Esophagus muscularis mucosa (tissue), 4 donors: ENCODE data around the gene PNMA8C. TPM values are rescaled to one million over a fixed set of nuclear protein-coding genes. Genes with fewer than 3 reads are reported as not detected.

ENCODE experiments used
- DNase-seq: peaks from one replicate; pipeline ENCODE4 v3.0.0-alpha.2; 2017; ENCODE audit errors: extremely low spot score
- H3K27ac ChIP-seq, 4 donors: fragments of 200-600 bp; sonication (generic); replicated peaks in 1 of 4; 1 replicate in 3 of 4; 2 replicates in 1 of 4; pipeline ENCODE4 v1.5.1; 2016 to 2019; ENCODE audit warnings: mild to moderate bottlenecking in 1 of 4
- H3K27me3 ChIP-seq, 4 donors: fragments of 200-600 bp; sonication (generic); one replicate each; pipeline versions ENCODE4 v1.5.1 to v1.6.0; 2016 to 2019
- H3K36me3 ChIP-seq, 4 donors: fragments of 200-600 bp; sonication (generic); one replicate each; pipeline ENCODE4 v1.5.1; 2016 to 2019
- H3K4me1 ChIP-seq, 4 donors: fragments of 200-600 bp; sonication (generic); one replicate each; pipeline ENCODE4 v1.5.1; 2016 to 2019
- H3K4me3 ChIP-seq, 4 donors: fragments of 200-600 bp; sonication (generic); 1 replicate in 2 of 4; 2 replicates in 2 of 4; pipeline ENCODE4 v1.5.1; 2016 to 2019; ENCODE audit warnings: mild to moderate bottlenecking in 4 of 4, moderate library complexity in 1 of 4
- H3K9me3 ChIP-seq, 4 donors: fragments of 200-600 bp; sonication (generic); 1 replicate in 3 of 4; 2 replicates in 1 of 4; pipeline ENCODE4 v1.5.1; 2016 to 2019
- EP300 ChIP-seq: sonication (generic); formaldehyde crosslinking; IDR thresholded peaks from one replicate; pipeline ENCODE4 v1.6.1; 2017; ENCODE audit warnings: antibody characterized with exemption
- POLR2A ChIP-seq: fragments of 450-650 bp; IDR thresholded peaks from one replicate; pipeline ENCODE4 v1.6.1; 2017; ENCODE audit warnings: antibody characterized with exemption, moderate library complexity, mild to moderate bottlenecking, low read depth
- POLR2AphosphoS5 ChIP-seq, 2 donors: sonication (generic); formaldehyde crosslinking; IDR thresholded peaks; one replicate each; pipeline ENCODE4 v1.6.1; 2017; ENCODE audit warnings: antibody characterized with exemption in 2 of 2
- WGBS: methylation state at CpG from one replicate; pipeline ENCODE4 v1.1.5; 2018; 5-methylcytosine and 5-hydroxymethylcytosine counted together
- intact Hi-C: fragments of 100-400 bp; cut with DNase I; formaldehyde crosslinking; loops from one replicate; pipeline ENCODE4 v1.15.1; 2023
- total RNA-seq, 4 donors: library from RNA; depleted of rRNA; stranded (reverse); fragments of >200 nt; gene quantifications; one replicate each; pipeline versions ENCODE4 v1.1.0 to v1.2.1, GENCODE V29; 2016
- TF ChIP-seq, protein P1 (sequence below), 3 experiments: fragments of 200-600 bp in 2 of 3; fragments of 450-650 bp in 1 of 3; sonication (generic) in 2 of 3; IDR thresholded peaks; one replicate each; pipeline ENCODE4 v1.5.1; 2017 to 2019; ENCODE audit warnings: antibody characterized with exemption in 3 of 3, mild to moderate bottlenecking in 2 of 3, moderate library complexity in 1 of 3

The PNMA8C gene
- total RNA-seq, 4 donors from 2014 or later, result 0.13 to 0.42 (median 0.17) TPM

GRCh38 chr19:46393456-46394401 is 35.0 kb downstream of the PNMA8C start:
- TF ChIP-seq, protein P1, sequence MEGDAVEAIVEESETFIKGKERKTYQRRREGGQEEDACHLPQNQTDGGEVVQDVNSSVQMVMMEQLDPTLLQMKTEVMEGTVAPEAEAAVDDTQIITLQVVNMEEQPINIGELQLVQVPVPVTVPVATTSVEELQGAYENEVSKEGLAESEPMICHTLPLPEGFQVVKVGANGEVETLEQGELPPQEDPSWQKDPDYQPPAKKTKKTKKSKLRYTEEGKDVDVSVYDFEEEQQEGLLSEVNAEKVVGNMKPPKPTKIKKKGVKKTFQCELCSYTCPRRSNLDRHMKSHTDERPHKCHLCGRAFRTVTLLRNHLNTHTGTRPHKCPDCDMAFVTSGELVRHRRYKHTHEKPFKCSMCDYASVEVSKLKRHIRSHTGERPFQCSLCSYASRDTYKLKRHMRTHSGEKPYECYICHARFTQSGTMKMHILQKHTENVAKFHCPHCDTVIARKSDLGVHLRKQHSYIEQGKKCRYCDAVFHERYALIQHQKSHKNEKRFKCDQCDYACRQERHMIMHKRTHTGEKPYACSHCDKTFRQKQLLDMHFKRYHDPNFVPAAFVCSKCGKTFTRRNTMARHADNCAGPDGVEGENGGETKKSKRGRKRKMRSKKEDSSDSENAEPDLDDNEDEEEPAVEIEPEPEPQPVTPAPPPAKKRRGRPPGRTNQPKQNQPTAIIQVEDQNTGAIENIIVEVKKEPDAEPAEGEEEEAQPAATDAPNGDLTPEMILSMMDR (IDR thresholded peaks at IDR 0.05), result no peak
- TF ChIP-seq POLR2A, result no peak
- no peak for TF ChIP-seq POLR2AphosphoS5 (IDR thresholded peaks at IDR 0.05)
- no peak for TF ChIP-seq EP300
- Histone ChIP-seq H3K4me3 (no peak overlapping the region), H3K4me1 (peaks cover 2 to 35% (median 27%) of the 10 kb centered on the region in 4 donors), H3K9me3 (no peaks in the 10 kb centered on the region), H3K27ac (no peak overlapping the region), H3K36me3 (peaks cover 22 to 47% (median 30%) of the 10 kb centered on the region in 4 donors), H3K27me3 (peaks cover 0 to 14% (median 0%) of the 10 kb centered on the region in 4 donors)
- no peak for DNase-seq
- intact Hi-C loops, result loop anchor here (5.0 to 10.0 kb wide), 2 partner anchors 111 to 121 kb away; no protein-coding TSS in a partner anchor
- 82% methylated on average over 21 of the region's 21 CpGs for WGBS

- Histone ChIP-seq H3K27me3 (peaks cover 0 to 8% (median 0%) of the 10 kb centered on the region in 4 donors), H3K4me1 (peaks cover 2 to 35% (median 27%) of the 10 kb centered on the region in 4 donors), H3K4me3 (no peak overlapping the region), H3K27ac (peak overlapping the region; percentile 21 to 55 (median 48)), H3K36me3 (peaks cover 31 to 55% (median 39%) of the 10 kb centered on the region in 4 donors), H3K9me3 (no peaks in the 10 kb centered on the region)
- no peak for DNase-seq
- intact Hi-C loops, result loop anchor here (5.0 to 10.0 kb wide), 2 partner anchors 111 to 122 kb away; no protein-coding TSS in a partner anchor
- WGBS, result 37% methylated on average over 4 of the region's 4 CpGs
- TF ChIP-seq POLR2A, result no peak
- TF ChIP-seq, protein P1 (IDR thresholded peaks at IDR 0.05), result no peak
- TF ChIP-seq EP300, result no peak
- TF ChIP-seq POLR2AphosphoS5 (IDR thresholded peaks at IDR 0.05), result no peak
These were observed 35.9 kb downstream of the PNMA8C start for GRCh38 chr19:46392837-46393236.

DNA sequence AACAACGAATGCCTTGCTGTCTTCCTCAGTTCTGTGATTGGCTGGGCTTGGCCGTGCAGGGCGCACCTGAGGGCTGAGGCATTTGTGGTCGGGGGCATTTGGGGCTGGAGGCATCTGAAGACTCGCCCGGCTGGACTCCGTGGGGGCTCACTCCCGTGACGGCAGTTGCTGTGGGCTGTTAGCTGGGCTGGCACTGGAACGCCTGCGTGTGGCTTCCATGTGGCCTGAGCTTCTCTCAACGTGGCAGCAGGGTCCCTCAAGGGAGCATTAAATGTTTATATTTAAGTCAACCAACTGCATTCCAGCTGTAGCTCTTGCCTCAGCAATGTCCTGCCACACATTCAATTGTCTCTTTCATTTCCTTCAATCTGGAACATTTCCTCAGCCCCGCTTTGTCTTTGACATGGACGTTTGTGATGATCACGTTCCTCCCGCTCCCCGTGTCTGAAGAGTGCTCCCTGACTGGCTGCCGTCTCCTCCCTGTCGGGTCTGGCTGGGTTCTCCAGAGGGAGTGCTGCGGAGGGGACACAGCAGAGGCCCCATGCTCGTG is 36.4 kb downstream of the PNMA8C start:
- no peak for DNase-seq
- peaks cover 36 to 61% (median 44%) of the 10 kb centered on the region in 4 donors for H3K36me3 ChIP-seq
- no peaks in the 10 kb centered on the region for H3K9me3 ChIP-seq
- peaks cover 0 to 3% (median 0%) of the 10 kb centered on the region in 4 donors for H3K27me3 ChIP-seq
- H3K27ac ChIP-seq, result peak overlapping the region; percentile 21 to 55 (median 48)
- TF ChIP-seq, protein P1 (IDR thresholded peaks at IDR 0.05), result no peak
- no peak for TF ChIP-seq POLR2A
- TF ChIP-seq POLR2AphosphoS5 (IDR thresholded peaks at IDR 0.05), result peak in 1 of 2 donors; percentile 49
- no peak overlapping the region for H3K4me3 ChIP-seq
- intact Hi-C loops, result loop anchor here (5.0 to 10.0 kb wide), 2 partner anchors 110 to 122 kb away; no protein-coding TSS in a partner anchor
- 37% methylated on average over 18 of the region's 21 CpGs for WGBS
- H3K4me1 ChIP-seq, result peaks cover 2 to 35% (median 27%) of the 10 kb centered on the region in 4 donors

DNA sequence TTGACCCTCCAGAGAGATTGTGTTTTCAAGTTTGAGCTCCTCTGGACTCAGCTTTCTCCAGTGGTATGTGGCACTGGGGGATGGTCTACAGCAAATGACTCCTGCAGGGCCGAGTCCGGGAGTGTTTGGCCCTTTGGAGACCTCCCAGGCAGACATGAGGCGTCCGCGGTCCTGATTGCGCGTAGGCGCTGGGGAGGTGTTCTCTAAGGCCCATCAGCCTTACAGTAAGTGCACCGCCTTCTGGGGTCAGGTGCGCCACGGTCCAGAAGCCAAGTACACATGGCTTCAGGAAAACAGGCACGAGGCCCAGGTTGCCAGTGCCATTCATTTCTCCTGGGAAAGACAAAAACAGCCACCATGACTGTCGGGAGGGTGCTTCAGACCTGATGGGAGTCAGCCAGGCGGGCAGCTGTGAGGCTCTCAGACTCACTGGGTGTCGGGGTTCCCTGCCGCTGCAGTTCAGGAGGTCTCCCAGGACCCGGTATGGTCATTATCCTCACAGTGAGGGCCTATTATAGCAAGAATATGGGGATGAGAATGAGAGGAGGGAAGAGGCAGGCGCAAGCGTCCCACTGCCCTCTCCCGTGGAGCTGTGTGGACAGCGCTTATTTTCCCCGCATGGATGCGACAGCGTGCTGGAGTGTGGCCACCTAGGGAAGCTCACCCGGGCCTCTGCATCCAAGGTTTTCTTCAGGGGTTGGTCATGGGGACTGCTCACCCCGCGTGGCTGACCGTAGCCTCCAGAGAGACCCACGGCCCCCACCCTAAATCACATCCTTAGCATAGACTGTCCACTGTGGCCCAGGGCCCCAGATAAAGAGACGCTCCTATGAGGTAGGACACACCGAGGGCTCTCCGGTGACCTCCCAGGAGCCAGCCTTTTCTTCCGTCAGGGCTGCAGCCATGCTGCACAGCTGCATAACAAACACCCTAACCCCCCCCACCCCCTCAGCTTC is 37.2 kb downstream of the PNMA8C start:
- TF ChIP-seq POLR2AphosphoS5 (IDR thresholded peaks at IDR 0.05), result no peak
- Histone ChIP-seq H3K27me3 (no peaks in the 10 kb centered on the region), H3K4me3 (no peak overlapping the region), H3K9me3 (no peaks in the 10 kb centered on the region), H3K36me3 (peaks cover 43 to 68% (median 52%) of the 10 kb centered on the region in 4 donors), H3K4me1 (peaks cover 2 to 35% (median 27%) of the 10 kb centered on the region in 4 donors), H3K27ac (peak overlapping the region; percentile 21 to 55 (median 48))
- 89% methylated on average over 23 of the region's 33 CpGs for WGBS
- intact Hi-C loops, result loop anchor here (5.0 to 10.0 kb wide), 2 partner anchors 109 to 123 kb away; no protein-coding TSS in a partner anchor
- no peak for DNase-seq
